Measurements from ENCODE around the gene STK39. TPM values are rescaled to one million over a fixed set of nuclear protein-coding genes. Genes with fewer than 3 reads are reported as not detected.

The STK39 gene
- total RNA-seq, 1 experiment from 2014 or later: 15.9 TPM

DNA sequence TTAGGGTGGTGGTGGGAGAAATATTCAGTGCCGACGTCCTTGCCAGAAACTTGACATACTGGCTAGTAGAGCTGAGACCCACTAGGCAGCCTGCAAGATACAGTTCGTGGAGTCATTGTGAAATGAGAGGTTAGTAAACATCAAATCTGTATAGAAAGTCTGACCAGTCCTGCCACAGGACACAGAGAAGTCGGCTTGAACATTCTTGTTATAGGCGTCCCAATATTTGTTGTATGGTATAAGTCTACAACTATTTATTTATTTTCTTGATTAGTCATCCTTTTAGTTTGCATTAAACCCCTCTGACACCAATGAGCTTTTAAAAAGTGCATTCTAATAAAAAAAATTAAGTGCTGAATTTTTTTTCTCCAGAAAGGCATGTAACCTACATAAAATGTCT lies 265.4 kb downstream of the STK39 start:
- no peak for TF ChIP-seq CTCF (conservative IDR thresholded peaks at IDR 0.05; ENCODE audit: low read depth, low read length)
- no peak for TF ChIP-seq EZH2 (IDR thresholded peaks at IDR 0.05; ENCODE audit: borderline replicate concordance, low read depth, low read length, poor library complexity, severe bottlenecking)
- DNase-seq (ENCODE audit: low spot score): no peak
- H3K27me3 ChIP-seq (replicated peaks; ENCODE audit: insufficient read depth, low read depth, low read length, poor library complexity): no peaks in the 10 kb centered on the region
- POLR2A ChIA-PET (ENCODE audit: low non-redundant PET): no interaction called here
- no peaks in the 10 kb centered on the region for H3K36me3 ChIP-seq (ENCODE audit: insufficient read depth, low read length, poor library complexity, severe bottlenecking)
- H3K4me1 ChIP-seq (ENCODE audit: insufficient read depth, low read length, poor library complexity, severe bottlenecking): no peaks in the 10 kb centered on the region
- CTCF ChIA-PET: no interaction called here
- intact Hi-C loops (cut with micrococcal nuclease; ENCODE audit: unreplicated experiment): no loop called here
- no peak overlapping the region for H3K27ac ChIP-seq (ENCODE audit: low read depth, low read length, poor library complexity, severe bottlenecking)
- no peaks in the 10 kb centered on the region for H3K9me3 ChIP-seq (ENCODE audit: low read depth, low read length, poor library complexity, severe bottlenecking)
- BruUV-seq (replicated peaks): no TSS peak
- H3K4me3 ChIP-seq (ENCODE audit: low read depth, low read length, poor library complexity, severe bottlenecking): no peak overlapping the region

- ChIA-PET POLR2A (ENCODE audit: low non-redundant PET) (no interaction called here), CTCF (no interaction called here)
- Histone ChIP-seq H3K4me1 (ENCODE audit: insufficient read depth, low read length, poor library complexity, severe bottlenecking) (no peaks in the 10 kb centered on the region), H3K27ac (ENCODE audit: low read depth, low read length, poor library complexity, severe bottlenecking) (no peak overlapping the region), H3K27me3 (replicated peaks; ENCODE audit: insufficient read depth, low read depth, low read length, poor library complexity) (no peaks in the 10 kb centered on the region), H3K9me3 (ENCODE audit: low read depth, low read length, poor library complexity, severe bottlenecking) (no peaks in the 10 kb centered on the region), H3K4me3 (ENCODE audit: low read depth, low read length, poor library complexity, severe bottlenecking) (no peak overlapping the region), H3K36me3 (ENCODE audit: insufficient read depth, low read length, poor library complexity, severe bottlenecking) (no peaks in the 10 kb centered on the region)
- no TSS peak for BruUV-seq (replicated peaks)
- intact Hi-C loops (cut with micrococcal nuclease; ENCODE audit: unreplicated experiment): no loop called here
- TF ChIP-seq CTCF (conservative IDR thresholded peaks at IDR 0.05; ENCODE audit: low read depth, low read length): no peak
- TF ChIP-seq EZH2 (IDR thresholded peaks at IDR 0.05; ENCODE audit: borderline replicate concordance, low read depth, low read length, poor library complexity, severe bottlenecking): no peak
- DNase-seq (ENCODE audit: low spot score): no peak
Observed at GRCh38 chr2:167980439-167980838, 267.0 kb downstream of the STK39 start.

GRCh38 chr2:167972746-167973145 lies 274.6 kb downstream of the STK39 start:
- CTCF ChIA-PET: no interaction called here
- Histone ChIP-seq H3K36me3 (ENCODE audit: insufficient read depth, low read length, poor library complexity, severe bottlenecking) (no peaks in the 10 kb centered on the region), H3K4me3 (ENCODE audit: low read depth, low read length, poor library complexity, severe bottlenecking) (no peak overlapping the region), H3K27ac (ENCODE audit: low read depth, low read length, poor library complexity, severe bottlenecking) (no peak overlapping the region), H3K4me1 (ENCODE audit: insufficient read depth, low read length, poor library complexity, severe bottlenecking) (no peaks in the 10 kb centered on the region), H3K27me3 (replicated peaks; ENCODE audit: insufficient read depth, low read depth, low read length, poor library complexity) (no peaks in the 10 kb centered on the region), H3K9me3 (ENCODE audit: low read depth, low read length, poor library complexity, severe bottlenecking) (peaks cover 11% of the 10 kb centered on the region)
- DNase-seq (ENCODE audit: low spot score): no peak
- POLR2A ChIA-PET (ENCODE audit: low non-redundant PET): no interaction called here
- TF ChIP-seq CTCF (conservative IDR thresholded peaks at IDR 0.05; ENCODE audit: low read depth, low read length) (no peak), EZH2 (IDR thresholded peaks at IDR 0.05; ENCODE audit: borderline replicate concordance, low read depth, low read length, poor library complexity, severe bottlenecking) (no peak)
- no TSS peak for BruUV-seq (replicated peaks)
- intact Hi-C loops (cut with micrococcal nuclease; ENCODE audit: unreplicated experiment): no loop called here

All from A673 (cell line).